Right lung (tissue), 10 donors: ENCODE measurements around the gene PRKRA. TPM values are rescaled to one million over a fixed set of nuclear protein-coding genes. Genes with fewer than 3 reads are reported as not detected.
A peak's percentile ranks its signal among the peaks of the same experiment; 100 is the strongest.

Experiments
- DNase-seq, 2 donors: peaks; one replicate each; pipeline ENCODE4 v3.0.0-alpha.2; 2013
- long read RNA-seq, 8 donors: transcript quantifications; one replicate each; lab custom pipeline, GENCODE V29; 2026
- polyA plus RNA-seq, 5 donors: library from polyadenylated mRNA; unstranded; fragments of 120-200 nt; gene quantifications; one replicate each; pipeline versions ENCODE4 v1.2.1 to v1.2.3, GENCODE V29; 2013; ENCODE audit warnings: inconsistent platforms in 1 of 5, low replicate concordance in 1 of 5; ENCODE audit not compliant: insufficient read length in 5 of 5, insufficient read depth in 1 of 5

PRKRA gene
- 10 to 100 TPM; 68.5 to 84.2 (median 75.4) TPM for polyA plus RNA-seq
- long read RNA-seq, donor 1, transcript PRKRA-201 (8 exons, 1,826 nt) = major isoform, 28 of 150 reads
- long read RNA-seq, donor 1, partial matches to known transcripts = 119 of 150 reads
- long read RNA-seq, donor 1, other reads (novel, unspliced or antisense) = 0 of 150 reads
- long read RNA-seq, donor 2, transcript PRKRA-201 (8 exons, 1,826 nt) = major isoform, 10 of 14 reads
- long read RNA-seq, donor 2, partial matches to known transcripts = 0 of 14 reads
- long read RNA-seq, donor 2, other reads (novel, unspliced or antisense) = 0 of 14 reads
- long read RNA-seq, donor 3, transcript PRKRA-201 (8 exons, 1,826 nt) = major isoform, 19 of 82 reads
- long read RNA-seq, donor 3, partial matches to known transcripts = 54 of 82 reads
- long read RNA-seq, donor 3, other reads (novel, unspliced or antisense) = 0 of 82 reads
- long read RNA-seq, donor 4, transcript PRKRA-201 (8 exons, 1,826 nt) = major isoform, 9 of 100 reads
- long read RNA-seq, donor 4, partial matches to known transcripts = 87 of 100 reads
- long read RNA-seq, donor 4, other reads (novel, unspliced or antisense) = 0 of 100 reads
- long read RNA-seq, donor 5, transcript PRKRA-201 (8 exons, 1,826 nt) = major isoform, 19 of 126 reads
- long read RNA-seq, donor 5, partial matches to known transcripts = 99 of 126 reads
- long read RNA-seq, donor 5, other reads (novel, unspliced or antisense) = 0 of 126 reads
- long read RNA-seq, donor 6, transcript PRKRA-201 (8 exons, 1,826 nt) = major isoform, 19 of 27 reads
- long read RNA-seq, donor 6, partial matches to known transcripts = 0 of 27 reads
- long read RNA-seq, donor 6, other reads (novel, unspliced or antisense) = 0 of 27 reads
- long read RNA-seq, donor 7, transcript PRKRA-201 (8 exons, 1,826 nt) = major isoform, 34 of 48 reads
- long read RNA-seq, donor 7, partial matches to known transcripts = 5 of 48 reads
- long read RNA-seq, donor 7, other reads (novel, unspliced or antisense) = 0 of 48 reads
- long read RNA-seq, donor 8, transcript PRKRA-201 (8 exons, 1,826 nt) = major isoform, 5 of 7 reads
- long read RNA-seq, donor 8, partial matches to known transcripts = 0 of 7 reads
- long read RNA-seq, donor 8, other reads (novel, unspliced or antisense) = 0 of 7 reads

GRCh38 chr2:178450774-178451525 is at the start of gene PRKRA, which contains the start of gene PJVK:
Gene PRKRA (minus strand): TSS chr2:178451175. CDS start chr2:178451030, 145 bp downstream.
Gene PJVK (plus strand): TSS chr2:178451378. CDS start chr2:178453410, 2,032 bp downstream.
- peak; percentile 99 for DNase-seq

DNA sequence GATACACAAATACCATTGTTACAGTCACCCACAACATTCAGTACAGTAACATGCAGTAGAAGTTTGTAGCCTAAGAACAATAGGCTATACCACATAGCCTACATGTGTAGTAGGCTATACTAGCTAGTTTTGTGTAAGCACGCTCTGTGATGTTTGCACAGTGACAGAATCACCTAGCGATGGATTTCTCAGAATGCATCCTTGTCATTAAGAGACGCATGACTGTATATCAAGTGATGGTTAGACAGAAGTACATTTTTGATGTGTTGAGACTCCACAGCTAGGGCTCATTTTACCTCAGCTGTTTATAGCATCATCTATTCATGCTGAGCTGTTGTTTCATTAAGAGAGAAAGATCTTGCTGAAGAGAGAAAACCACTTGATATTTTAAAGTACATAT is 48.7 kb upstream of the PRKRA start:
- DNase-seq = no peak

DNA sequence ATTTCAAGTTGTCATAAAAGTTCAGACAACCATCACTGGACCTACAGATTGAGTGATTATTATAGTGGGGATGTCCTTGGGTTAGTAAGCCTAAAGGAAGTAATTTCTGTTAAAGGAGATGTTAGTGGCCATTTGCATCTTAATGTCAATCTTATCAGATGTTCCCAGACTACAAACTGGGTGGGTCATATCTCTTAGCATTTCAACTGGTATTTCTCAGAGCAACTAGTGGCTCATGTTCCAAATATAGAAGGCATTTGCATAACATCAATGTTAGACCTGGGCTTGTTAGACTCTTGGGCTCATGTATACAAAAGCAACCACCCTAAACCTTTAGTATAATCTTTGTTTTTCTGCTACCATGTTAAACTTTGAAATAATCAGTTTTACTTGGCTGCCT is 47.2 kb upstream of the PRKRA start:
- no peak for DNase-seq

DNA sequence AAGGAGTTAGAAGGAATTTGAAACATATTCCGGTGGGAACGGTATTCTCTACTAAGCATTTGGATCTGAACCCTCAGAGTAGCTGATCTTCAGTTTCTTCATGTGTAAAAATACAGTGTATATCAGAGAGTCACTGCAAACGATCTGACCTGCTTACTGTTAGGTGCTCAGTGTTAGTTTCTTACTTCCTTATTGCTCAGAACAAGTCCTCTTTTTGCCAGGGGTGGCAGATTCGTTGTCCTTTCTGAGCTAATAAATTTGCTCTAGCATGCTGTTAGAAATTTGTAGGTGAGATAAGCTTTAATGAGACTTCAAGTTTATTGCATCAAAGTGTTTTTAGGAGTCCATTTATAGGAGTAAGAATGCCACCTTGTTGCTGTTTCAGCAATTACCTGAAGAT is 45.1 kb upstream of the PRKRA start:
- DNase-seq = no peak

- DNase-seq = no peak
Measured at GRCh38 chr2:178491612-178492011, 40.6 kb upstream of the PRKRA start.

DNA sequence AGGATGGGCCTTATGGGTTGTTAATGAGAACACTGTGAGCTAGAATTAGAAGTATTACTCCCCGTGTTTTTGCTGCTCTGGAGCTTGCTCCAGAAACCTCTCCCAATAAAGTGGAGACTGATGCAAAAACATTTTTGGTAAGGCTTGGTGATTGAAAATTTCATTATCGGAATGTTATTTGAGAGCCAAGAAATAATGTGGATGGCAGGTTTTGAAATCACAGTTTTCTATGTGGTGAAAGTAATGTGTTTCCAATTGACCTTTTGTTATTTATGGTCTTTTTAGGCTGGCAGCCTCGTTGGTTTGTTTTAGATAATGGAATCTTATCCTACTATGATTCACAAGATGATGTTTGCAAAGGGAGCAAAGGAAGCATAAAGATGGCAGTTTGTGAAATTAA is 34.4 kb upstream of the PRKRA start:
- no peak for DNase-seq

DNA sequence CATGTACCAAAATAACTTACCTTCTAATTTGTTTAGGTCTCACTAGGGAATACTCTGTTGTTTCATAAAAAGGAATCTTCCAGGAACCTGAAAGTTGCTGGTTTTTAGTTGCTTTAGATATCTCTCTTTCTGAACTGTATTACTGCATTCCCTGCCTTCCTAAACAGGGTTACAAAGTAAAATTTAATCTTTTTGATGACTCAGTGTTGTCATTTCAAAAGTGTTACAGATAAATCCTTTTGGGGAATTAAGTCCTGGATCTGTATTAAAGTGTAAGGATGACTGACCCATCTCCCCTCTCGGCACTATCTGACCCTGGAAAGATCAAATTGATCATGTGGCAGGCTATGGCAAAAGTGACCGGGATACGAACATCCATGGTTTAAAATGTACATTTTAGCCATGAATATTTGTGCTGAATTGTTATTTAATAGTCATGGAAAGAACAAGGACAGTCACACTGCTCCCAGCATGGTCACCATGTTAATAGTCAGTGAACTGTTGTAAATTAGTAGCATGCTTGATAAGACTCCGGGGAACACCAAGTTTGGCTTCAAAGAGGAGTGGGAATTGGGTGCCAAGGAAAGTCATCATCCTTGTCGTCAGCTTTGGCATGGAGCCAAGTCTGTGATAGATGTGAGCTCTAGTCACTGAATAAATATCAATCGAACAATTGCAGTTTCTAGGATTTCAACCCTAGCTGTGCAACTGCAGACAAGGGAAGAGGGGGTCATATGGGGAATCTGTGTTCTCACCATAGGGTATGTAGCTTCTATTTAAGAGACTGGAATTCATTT is 33.5 kb upstream of the PRKRA start:
- no peak for DNase-seq

DNA sequence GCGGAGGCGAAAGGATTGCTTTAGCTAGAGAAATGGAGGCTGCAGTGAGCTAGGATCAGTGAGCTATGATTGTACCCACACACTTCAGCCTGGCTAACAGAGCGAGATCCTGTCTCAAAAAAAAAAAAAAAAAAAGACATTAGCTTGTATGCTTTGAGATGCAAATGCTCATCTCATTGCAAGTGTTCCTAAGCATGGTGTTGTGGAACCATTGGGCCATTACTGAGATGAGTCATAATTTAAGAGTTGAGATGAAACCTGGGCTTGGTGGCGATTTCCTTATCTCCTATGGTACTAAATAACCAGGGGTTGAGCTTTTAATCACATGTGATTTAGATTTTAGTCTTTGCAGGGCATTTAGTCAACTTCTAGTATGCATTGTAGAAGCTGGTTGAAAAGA is 31.5 kb upstream of the PRKRA start:
- no peak for DNase-seq

GRCh38 chr2:178480227-178481181 is 29.5 kb upstream of the PRKRA start, which contains the start of gene PLEKHA3:
Gene PLEKHA3 (plus strand): TSS chr2:178480457. CDS start chr2:178480870, 413 bp downstream.
- DNase-seq = peak; percentile 96 to 97

DNA sequence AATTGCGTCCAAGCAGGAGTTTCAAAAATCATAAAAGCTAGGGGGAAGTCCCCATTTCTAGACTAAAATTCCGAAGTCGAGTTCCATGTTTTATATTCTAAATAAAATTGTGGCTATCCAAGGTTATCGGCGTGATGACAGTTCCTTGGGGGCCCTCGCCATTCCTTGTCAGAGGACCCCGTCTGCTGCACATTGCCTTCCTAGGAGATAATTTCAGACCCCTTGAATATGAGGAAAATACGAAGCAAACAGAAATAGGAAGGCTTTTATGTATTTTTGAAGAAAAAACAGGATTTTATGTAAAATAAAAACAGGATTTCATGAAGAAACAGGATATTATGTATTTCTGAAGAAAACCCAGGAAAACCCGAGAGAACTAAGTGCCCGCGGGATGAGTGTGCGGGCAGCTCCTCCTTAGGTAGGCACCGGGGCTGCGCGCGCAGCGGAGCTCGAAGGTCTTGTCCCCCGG is 28.8 kb upstream of the PRKRA start:
- DNase-seq = no peak

DNA sequence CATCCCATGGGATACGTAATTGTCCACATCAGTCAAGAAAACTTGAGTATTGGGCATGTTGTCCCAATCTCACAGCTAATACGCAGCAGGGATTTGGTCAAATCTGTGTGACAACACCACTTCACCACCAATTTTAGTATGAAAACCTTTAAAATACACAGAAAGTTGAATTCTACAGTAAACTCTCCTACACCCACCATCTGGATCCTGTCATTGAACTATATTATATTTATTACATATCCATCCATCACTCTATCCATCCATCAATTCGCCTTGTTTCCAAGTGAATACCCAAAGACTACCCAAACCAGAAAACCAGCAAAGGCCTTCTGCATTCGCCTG is 28.3 kb upstream of the PRKRA start:
- no peak for DNase-seq

DNA sequence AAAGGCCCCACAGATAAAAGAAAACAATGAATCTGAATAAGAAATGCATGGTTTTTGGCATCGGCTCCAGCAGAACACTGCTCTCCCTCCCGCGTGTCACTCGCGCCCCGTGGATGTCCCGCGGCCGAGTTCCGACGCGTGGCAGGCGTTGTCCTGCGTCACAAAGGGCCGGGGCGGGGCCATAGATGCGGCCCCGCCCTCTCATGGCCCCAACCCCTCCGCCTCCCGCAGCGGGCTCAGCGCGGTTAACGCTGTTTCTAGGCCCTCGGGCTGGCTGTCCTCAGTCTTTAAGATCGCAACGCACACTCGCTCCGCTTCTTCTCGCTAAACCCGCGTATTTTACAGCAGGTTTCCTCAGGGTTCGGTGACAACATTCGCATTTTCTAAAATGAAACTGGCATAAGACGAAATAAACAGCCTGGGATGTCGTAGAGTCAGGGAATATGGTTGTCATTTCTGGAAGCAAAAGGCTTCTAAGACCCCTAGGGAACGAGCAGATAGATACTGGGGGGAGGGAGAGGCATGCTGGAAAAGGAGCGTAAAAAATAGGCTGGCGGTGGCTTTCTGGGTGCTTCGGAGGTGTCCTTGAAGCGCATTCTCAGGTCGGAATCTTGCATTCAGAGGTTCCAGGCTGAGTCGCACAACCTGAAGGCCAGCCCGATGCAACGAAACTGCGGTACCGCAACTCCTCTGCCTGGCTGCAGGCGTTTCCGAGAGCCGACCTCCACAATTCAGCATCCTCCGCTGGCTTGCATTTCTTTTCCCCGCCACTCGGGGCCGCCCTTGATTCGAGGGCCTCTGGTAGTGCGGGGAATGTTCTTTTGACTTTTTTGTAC is 27.7 kb upstream of the PRKRA start, which contains the start of gene FKBP7:
FKBP7 (minus strand) TSS at position 162 of the 836 bp plus-strand sequence; CDS start at position 61, 101 bp downstream.
- peak; percentile 89 to 92 for DNase-seq

- DNase-seq = no peak
Measured at GRCh38 chr2:178478130-178478438, 27.1 kb upstream of the PRKRA start.

- DNase-seq = no peak
Measured at GRCh38 chr2:178477443-178478129, 26.6 kb upstream of the PRKRA start.

- no peak for DNase-seq
Measured at GRCh38 chr2:178476477-178476876, 25.5 kb upstream of the PRKRA start.

DNA sequence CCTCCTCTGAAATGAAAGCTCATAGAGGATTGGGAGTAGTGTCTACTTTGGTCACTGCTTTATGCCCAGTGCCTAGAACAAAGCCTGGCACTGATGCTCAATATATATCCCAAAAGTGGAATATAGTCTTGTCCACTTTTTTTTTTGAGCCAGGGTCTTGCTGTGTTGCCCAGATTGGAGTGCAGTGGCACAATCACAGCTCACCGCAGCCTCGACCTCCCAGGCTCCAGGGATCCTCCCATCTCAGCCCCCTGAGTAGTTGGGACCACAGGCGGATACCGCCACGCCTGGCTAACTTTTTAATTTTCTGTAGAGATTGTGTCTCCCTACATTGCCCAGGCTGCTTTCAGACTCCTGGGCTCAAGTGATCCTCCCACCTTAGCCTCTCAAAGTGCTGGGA is 23.6 kb upstream of the PRKRA start:
- no peak for DNase-seq

DNA sequence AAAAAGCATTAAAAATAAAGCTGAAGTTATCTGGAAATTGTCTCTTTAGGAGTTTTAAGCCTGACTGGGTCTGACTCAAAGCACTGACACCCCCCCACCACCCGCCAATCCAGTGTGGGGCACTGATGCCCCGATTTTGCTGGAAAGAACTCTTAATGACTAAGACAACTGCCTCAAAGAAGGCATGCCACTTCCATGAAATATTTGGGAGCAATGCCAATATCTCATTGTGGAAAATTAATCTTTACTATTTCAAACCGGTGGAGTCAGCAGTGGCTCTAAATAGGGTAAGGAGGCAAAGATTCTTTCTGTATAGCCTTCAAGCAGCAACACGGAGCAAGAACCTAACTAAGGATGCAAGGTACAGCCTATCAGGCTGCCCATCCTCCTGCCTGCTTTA is 23.0 kb upstream of the PRKRA start:
- no peak for DNase-seq

DNA sequence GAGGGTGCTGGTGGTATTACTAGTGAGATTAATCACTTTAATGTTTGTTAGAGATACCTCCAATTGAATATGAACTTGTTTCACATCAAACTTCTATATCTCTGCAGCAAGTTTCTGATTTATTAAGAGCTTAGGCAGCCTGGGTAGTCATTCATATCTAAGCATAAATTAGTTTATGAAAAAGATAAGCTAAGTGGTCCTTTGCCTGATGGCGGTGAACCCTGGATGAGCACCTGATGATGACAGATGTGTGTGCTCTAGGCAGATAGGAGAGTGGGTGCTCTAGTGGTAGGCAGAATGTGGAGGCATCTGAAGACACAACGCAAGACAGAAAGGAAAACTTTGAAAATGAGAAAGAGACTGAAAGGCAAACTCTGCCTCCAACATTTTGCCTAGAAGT is 22.4 kb upstream of the PRKRA start:
- no peak for DNase-seq
